Liver (tissue), 9 donors: ENCODE results near the gene SASH1. TPM values are rescaled to one million over a fixed set of nuclear protein-coding genes. Genes with fewer than 3 reads are reported as not detected.

Source experiments
- DNase-seq: peaks from one replicate; pipeline ENCODE4 v3.0.0-alpha.2; 2017; ENCODE audit warnings: low spot score
- H3K27ac ChIP-seq, 2 donors: one replicate each; pipeline ENCODE4 v1.7.0; 2013; ENCODE audit warnings: inconsistent platforms in 2 of 2, low read length in 2 of 2, control low read depth in 1 of 2, low read depth in 1 of 2, mild to moderate bottlenecking in 1 of 2
- H3K27me3 ChIP-seq, 4 donors: one replicate each; pipeline versions ENCODE4 v1.6.1 to v1.7.0; 2013; ENCODE audit warnings: low read length in 3 of 4, inconsistent platforms in 1 of 4, mild to moderate bottlenecking in 1 of 4, moderate library complexity in 1 of 4; ENCODE audit not compliant: control insufficient read depth in 4 of 4, insufficient read depth in 4 of 4
- H3K36me3 ChIP-seq, 4 donors: one replicate each; pipeline versions ENCODE4 v1.6.1 to v1.7.0; 2013; ENCODE audit warnings: low read length in 3 of 4, mild to moderate bottlenecking in 3 of 4, low read depth in 1 of 4, moderate library complexity in 1 of 4; ENCODE audit not compliant: control insufficient read depth in 4 of 4, insufficient read depth in 3 of 4
- H3K4me1 ChIP-seq, 4 donors: one replicate each; pipeline versions ENCODE4 v1.6.1 to v1.7.0; 2013; ENCODE audit warnings: low read length in 3 of 4, mild to moderate bottlenecking in 3 of 4, moderate library complexity in 1 of 4; ENCODE audit not compliant: control insufficient read depth in 4 of 4, insufficient read depth in 4 of 4
- H3K4me3 ChIP-seq, 3 donors: one replicate each; pipeline versions ENCODE4 v1.6.1 to v1.7.0; 2013; ENCODE audit warnings: low read length in 3 of 3, control low read depth in 1 of 3, low read depth in 1 of 3, mild to moderate bottlenecking in 1 of 3
- H3K9ac ChIP-seq, 2 donors: one replicate each; pipeline ENCODE4 v1.7.0; 2013; ENCODE audit warnings: low read length in 2 of 2, mild to moderate bottlenecking in 2 of 2, moderate library complexity in 2 of 2, control low read depth in 1 of 2, low read depth in 1 of 2
- H3K9me3 ChIP-seq, 4 donors: one replicate each; pipeline versions ENCODE4 v1.6.1 to v1.7.0; 2013; ENCODE audit warnings: low read length in 3 of 4; ENCODE audit not compliant: control insufficient read depth in 4 of 4
- GABPA ChIP-seq, 2 donors: IDR thresholded peaks in 1 of 2; conservative IDR thresholded peaks in 1 of 2; 2 replicates each; pipeline ENCODE4 v1.6.1; 2016; ENCODE audit warnings: antibody characterized with exemption in 2 of 2, mild to moderate bottlenecking in 1 of 2, moderate library complexity in 1 of 2
- HNF4A ChIP-seq, 2 donors: conservative IDR thresholded peaks; 2 replicates each; pipeline ENCODE4 v1.6.1; 2016; ENCODE audit warnings: antibody characterized with exemption in 2 of 2, mild to moderate bottlenecking in 2 of 2
- NR2F2 ChIP-seq: IDR thresholded peaks from 2 replicates; pipeline ENCODE4 v1.6.1; 2016; ENCODE audit warnings: antibody characterized with exemption
- SP1 ChIP-seq: IDR thresholded peaks from 2 replicates; pipeline ENCODE4 v1.6.1; 2018; ENCODE audit warnings: antibody characterized with exemption, mild to moderate bottlenecking
- YY1 ChIP-seq: IDR thresholded peaks from 2 replicates; pipeline ENCODE4 v1.6.1; 2016; ENCODE audit warnings: antibody characterized with exemption, mild to moderate bottlenecking
- WGBS: extraction: QIAGEN DNeasy Blood & Tissue Kit; methylation state at CpG from one replicate; pipeline ENCODE4 v1.1.7; 2013; 5-methylcytosine and 5-hydroxymethylcytosine counted together
- polyA plus RNA-seq, 2 donors: library from polyadenylated mRNA; stranded (reverse) in 1 of 2; unstranded in 1 of 2; fragments of 200-250 nt in 1 of 2; fragments of >200 nt in 1 of 2; fragmentation: Nextera tagmentation in 1 of 2; extraction: Ambion mirVana in 1 of 2; gene quantifications; one replicate each; pipeline versions ENCODE4 v1.2.1 to v1.2.3, GENCODE V29; 2013 to 2015
- total RNA-seq, 2 donors: library from RNA; depleted of rRNA; stranded (reverse); fragments of >200 nt; gene quantifications; one replicate each; pipeline ENCODE4 v1.2.3, GENCODE V29; 2014
- TF ChIP-seq, protein P1 (sequence below): fragments of 150-350 bp; IDR thresholded peaks from 2 replicates; pipeline ENCODE4 v1.5.1; 2017; ENCODE audit warnings: improper control_type of control experiment, low read depth, low read length; ENCODE audit not compliant: missing input control
- TF ChIP-seq, protein P2 (sequence below): IDR thresholded peaks from 2 replicates; pipeline ENCODE4 v1.6.1; 2016; ENCODE audit warnings: antibody characterized with exemption
- TF ChIP-seq, protein P3 (sequence below): IDR thresholded peaks from 2 replicates; pipeline ENCODE4 v1.6.1; 2016; ENCODE audit warnings: antibody characterized with exemption
- TF ChIP-seq, protein P4 (sequence below): IDR thresholded peaks from 2 replicates; pipeline ENCODE4 v1.6.1; 2016; ENCODE audit warnings: antibody characterized with exemption
- donor health status: healthy.
- donor health status: healthy.
- donor health status: healthy.
- donor health status: healthy.
- donor health status: healthy.

The SASH1 gene
- total and polyA plus RNA-seq, 4 donors = 3.5 to 16.4 (median 7.6) TPM

DNA sequence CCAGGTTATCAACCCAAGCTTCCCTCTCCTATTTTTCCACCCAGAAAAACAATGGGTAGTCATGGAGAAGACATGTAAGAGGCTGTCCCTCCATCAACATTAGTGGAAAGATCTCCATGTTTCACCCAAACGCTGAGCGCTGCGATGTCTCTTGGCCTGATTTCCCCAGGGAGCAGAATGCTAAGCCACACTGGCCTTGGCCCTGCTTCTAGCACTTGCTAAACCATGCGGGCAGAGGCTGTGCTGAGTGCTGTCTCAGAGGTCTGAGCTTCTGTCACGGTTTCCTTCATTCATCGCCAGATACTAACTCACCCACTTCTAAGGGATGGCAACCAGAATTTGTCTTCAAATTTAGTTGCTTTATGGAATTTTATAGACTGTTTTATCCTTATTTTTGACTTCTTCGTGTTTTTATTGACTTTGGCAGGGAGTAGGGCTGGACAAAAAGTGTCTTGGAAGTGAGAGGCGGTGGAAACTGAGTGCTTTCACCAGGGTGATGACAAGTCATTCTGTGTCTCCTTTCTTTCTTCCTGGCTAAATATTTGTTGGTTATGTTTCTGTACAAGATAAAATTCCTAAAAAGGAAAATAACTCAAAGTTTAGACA, 222.8 kb downstream of the SASH1 start:
- Histone ChIP-seq H3K36me3 (no peaks in the 10 kb centered on the region), H3K9ac (no peak overlapping the region), H3K27ac (no peak overlapping the region), H3K27me3 (no peaks in the 10 kb centered on the region), H3K4me1 (no peaks in the 10 kb centered on the region), H3K9me3 (no peaks in the 10 kb centered on the region), H3K4me3 (no peak overlapping the region)
- DNase-seq = no peak
- TF ChIP-seq, protein P1, sequence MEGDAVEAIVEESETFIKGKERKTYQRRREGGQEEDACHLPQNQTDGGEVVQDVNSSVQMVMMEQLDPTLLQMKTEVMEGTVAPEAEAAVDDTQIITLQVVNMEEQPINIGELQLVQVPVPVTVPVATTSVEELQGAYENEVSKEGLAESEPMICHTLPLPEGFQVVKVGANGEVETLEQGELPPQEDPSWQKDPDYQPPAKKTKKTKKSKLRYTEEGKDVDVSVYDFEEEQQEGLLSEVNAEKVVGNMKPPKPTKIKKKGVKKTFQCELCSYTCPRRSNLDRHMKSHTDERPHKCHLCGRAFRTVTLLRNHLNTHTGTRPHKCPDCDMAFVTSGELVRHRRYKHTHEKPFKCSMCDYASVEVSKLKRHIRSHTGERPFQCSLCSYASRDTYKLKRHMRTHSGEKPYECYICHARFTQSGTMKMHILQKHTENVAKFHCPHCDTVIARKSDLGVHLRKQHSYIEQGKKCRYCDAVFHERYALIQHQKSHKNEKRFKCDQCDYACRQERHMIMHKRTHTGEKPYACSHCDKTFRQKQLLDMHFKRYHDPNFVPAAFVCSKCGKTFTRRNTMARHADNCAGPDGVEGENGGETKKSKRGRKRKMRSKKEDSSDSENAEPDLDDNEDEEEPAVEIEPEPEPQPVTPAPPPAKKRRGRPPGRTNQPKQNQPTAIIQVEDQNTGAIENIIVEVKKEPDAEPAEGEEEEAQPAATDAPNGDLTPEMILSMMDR = no peak
- TF ChIP-seq, protein P2, sequence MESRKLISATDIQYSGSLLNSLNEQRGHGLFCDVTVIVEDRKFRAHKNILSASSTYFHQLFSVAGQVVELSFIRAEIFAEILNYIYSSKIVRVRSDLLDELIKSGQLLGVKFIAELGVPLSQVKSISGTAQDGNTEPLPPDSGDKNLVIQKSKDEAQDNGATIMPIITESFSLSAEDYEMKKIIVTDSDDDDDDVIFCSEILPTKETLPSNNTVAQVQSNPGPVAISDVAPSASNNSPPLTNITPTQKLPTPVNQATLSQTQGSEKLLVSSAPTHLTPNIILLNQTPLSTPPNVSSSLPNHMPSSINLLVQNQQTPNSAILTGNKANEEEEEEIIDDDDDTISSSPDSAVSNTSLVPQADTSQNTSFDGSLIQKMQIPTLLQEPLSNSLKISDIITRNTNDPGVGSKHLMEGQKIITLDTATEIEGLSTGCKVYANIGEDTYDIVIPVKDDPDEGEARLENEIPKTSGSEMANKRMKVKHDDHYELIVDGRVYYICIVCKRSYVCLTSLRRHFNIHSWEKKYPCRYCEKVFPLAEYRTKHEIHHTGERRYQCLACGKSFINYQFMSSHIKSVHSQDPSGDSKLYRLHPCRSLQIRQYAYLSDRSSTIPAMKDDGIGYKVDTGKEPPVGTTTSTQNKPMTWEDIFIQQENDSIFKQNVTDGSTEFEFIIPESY = no peak
- TF ChIP-seq, protein P3, sequence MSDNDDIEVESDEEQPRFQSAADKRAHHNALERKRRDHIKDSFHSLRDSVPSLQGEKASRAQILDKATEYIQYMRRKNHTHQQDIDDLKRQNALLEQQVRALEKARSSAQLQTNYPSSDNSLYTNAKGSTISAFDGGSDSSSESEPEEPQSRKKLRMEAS = no peak
- TF ChIP-seq, protein P4, sequence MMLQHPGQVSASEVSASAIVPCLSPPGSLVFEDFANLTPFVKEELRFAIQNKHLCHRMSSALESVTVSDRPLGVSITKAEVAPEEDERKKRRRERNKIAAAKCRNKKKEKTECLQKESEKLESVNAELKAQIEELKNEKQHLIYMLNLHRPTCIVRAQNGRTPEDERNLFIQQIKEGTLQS = no peak
- TF ChIP-seq GABPA (IDR thresholded peaks at IDR 0.05 in 1 of 2, conservative IDR thresholded peaks at IDR 0.05 in 1 of 2) = no peak
- TF ChIP-seq HNF4A (conservative IDR thresholded peaks at IDR 0.05) = no peak
- TF ChIP-seq SP1 = no peak
- WGBS = 85% methylated on average over 8 of the region's 8 CpGs

DNA sequence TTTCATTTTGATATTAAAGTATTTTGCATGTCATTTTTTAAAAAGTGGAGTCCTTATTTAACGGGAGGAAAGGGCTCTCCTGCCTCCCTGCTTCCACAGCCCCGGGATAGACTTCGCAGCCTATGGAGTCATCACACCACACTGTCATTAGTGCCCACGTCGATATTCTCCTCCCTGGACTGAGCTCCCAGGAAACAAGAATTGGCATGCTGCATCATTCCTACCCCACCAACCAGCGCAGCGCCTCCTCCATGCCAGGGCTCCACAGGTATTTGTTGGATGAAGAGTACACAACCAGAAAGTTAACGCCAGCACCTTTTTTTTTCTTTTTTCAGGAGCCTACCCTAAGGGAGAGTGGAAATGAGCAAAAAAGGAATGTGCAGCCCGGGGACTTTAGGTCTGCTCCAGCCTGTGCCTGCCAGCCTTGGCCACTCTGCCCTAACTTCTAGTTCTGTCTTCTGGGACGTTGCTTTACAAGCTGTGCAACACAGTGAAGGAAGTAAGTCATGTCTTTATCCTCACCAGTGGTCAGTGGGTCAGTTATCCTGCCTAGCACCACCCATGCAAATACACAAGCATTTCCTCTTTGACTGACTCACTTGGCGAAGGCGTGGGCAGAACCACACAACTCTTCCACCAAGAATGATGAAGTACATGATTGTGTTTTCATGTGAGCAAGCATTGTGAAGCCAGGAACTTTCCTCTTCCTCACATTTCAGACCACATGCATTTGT, 223.5 kb downstream of the SASH1 start:
- H3K27me3 ChIP-seq = no peaks in the 10 kb centered on the region
- H3K4me1 ChIP-seq = no peaks in the 10 kb centered on the region
- no peak overlapping the region for H3K4me3 ChIP-seq
- no peak for DNase-seq
- H3K9me3 ChIP-seq = no peaks in the 10 kb centered on the region
- TF ChIP-seq NR2F2 (no peak), YY1 (no peak)
- TF ChIP-seq, protein P3 = peak; percentile 27
- no peak overlapping the region for H3K27ac ChIP-seq
- 83% methylated on average over 12 of the region's 12 CpGs for WGBS
- no peaks in the 10 kb centered on the region for H3K36me3 ChIP-seq
- no peak overlapping the region for H3K9ac ChIP-seq

DNA sequence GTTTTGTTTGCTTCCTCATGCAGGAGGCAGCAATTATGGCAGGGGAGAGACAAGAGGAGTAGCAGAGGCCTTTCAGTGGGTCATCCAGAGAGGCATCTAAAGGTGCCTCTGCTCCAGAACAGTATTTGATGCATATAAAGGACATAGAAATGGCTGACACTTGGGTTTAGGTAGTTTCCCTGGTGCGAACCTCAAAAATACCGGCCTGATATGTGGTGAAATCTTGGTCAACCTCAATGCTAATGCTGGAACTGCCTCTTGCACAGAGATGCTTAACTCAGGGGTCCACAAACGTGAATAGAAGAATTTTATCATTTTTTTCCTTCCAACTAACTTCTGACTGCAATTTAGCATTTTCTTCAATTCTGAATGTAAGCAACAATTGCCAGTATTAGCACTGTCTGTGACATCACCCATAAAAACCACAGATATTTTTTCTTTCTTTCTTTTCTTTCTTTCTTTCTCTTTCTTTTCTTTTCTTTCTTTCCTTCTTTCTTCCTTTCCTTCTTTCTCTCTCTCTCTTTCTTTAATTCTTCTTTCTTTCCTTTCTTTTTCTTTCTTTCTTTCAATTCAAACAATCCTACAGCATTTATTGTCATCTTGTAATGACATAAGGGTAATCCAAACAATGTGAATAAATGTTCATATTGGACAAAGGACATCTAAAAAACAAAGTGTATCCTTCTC, 224.2 kb downstream of the SASH1 start:
- Histone ChIP-seq H3K4me1 (no peaks in the 10 kb centered on the region), H3K27me3 (no peaks in the 10 kb centered on the region), H3K9me3 (no peaks in the 10 kb centered on the region), H3K4me3 (no peak overlapping the region), H3K36me3 (no peaks in the 10 kb centered on the region), H3K27ac (no peak overlapping the region), H3K9ac (no peak overlapping the region)
- no peak for TF ChIP-seq YY1
- TF ChIP-seq, protein P4 = no peak
- TF ChIP-seq, protein P3 = peak; percentile 5
- DNase-seq = no peak
- 71% methylated on average over 3 of the region's 3 CpGs for WGBS
